ENCODE data around the gene TMEM255B.

The TMEM255B gene

DNA sequence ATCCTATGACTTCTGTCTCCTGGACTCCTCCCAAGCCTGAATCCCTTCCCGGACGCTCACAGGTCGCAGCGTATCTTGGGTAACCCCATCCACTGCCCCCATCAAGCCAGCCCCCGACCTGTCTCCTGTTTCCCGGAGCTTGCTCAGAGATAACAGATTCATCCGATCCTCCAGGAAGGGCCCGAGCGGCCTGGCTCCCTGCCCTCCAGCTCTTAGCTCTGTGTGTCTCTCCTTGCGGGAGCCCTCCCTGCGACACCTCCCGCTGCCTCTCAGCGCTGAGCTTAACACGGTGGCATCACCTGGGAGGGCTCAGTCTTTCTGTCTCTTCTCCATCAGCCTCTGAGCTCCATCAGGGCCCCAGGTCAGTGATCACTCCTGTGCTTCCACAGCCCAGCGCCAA lies 4.3 kb upstream of the TMEM255B start:
- no peak for TF ChIP-seq Cebpa-rat (IDR thresholded peaks at IDR 0.05)
- H3K27me3 ChIP-seq, result peaks cover 3 to 16% (median 7%) of the 10 kb centered on the region in 11 experiments
- peaks cover 0 to 22% (median 10%) of the 10 kb centered on the region in 11 experiments; a peak in 14 of 22 replicates for H3K9me3 ChIP-seq (replicated peaks in 1 of 11)
- no peak overlapping the region for H3K27ac ChIP-seq
- H3K36me3 ChIP-seq, result no peaks in the 10 kb centered on the region
- H3K9ac ChIP-seq, result no peak overlapping the region
- peak overlapping the region in 6 of 11 experiments; percentile 44 to 62 (median 53); a peak in 9 of 22 replicates for H3K4me2 ChIP-seq
- no peak overlapping the region for H3K4me3 ChIP-seq
- H3K4me1 ChIP-seq, result peaks cover 13 to 31% (median 26%) of the 10 kb centered on the region in 10 experiments
- H4K20me1 ChIP-seq, result peaks cover 0 to 9% (median 0%) of the 10 kb centered on the region in 11 experiments; a peak in 3 of 22 replicates

DNA sequence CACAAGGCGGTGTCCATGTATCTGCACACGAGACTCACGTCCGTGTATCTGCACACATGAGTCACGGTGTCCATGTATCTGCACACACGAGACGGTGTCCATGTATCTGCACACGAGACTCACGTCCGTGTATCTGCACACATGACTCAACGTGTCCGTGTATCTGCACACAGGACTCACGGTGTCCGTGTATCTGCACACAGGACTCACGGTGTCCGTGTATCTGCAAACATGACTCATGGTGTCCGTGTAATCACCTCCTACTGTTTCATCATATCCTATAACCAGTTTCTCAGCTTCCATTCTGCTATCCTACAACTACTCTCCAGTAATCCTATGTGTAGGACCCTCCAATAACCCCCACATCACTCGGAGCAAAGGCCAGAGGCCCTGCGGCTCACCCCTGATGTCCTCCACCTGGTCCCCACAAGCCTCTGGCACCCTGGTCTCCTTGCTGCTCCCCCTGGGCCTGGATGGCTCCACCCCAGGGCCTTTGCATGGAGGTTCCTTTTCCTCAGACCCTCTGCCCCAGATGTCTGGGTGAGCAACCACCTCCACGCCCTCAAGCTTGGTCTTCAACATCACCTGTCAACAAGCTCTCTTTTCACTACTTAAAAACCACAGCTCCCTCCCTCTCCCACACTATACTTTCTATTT lies 2.5 kb upstream of the TMEM255B start:
- peaks cover 0 to 9% (median 0%) of the 10 kb centered on the region in 11 experiments; a peak in 2 of 22 replicates for H4K20me1 ChIP-seq
- H3K4me3 ChIP-seq, result no peak overlapping the region
- peak overlapping the region in 6 of 11 experiments; percentile 2 to 40 (median 18); a peak in 2 of 22 replicates for H3K4me2 ChIP-seq
- H3K27ac ChIP-seq, result no peak overlapping the region
- H3K9me3 ChIP-seq (replicated peaks in 1 of 11), result peaks cover 0 to 10% (median 5%) of the 10 kb centered on the region in 11 experiments; a peak in 13 of 22 replicates
- no peak overlapping the region for H3K9ac ChIP-seq
- no peak for TF ChIP-seq Cebpa-rat (IDR thresholded peaks at IDR 0.05)
- peaks cover 18 to 36% (median 30%) of the 10 kb centered on the region in 10 experiments for H3K4me1 ChIP-seq
- H3K27me3 ChIP-seq, result peaks cover 21 to 35% (median 26%) of the 10 kb centered on the region in 11 experiments
- H3K36me3 ChIP-seq, result no peaks in the 10 kb centered on the region

DNA sequence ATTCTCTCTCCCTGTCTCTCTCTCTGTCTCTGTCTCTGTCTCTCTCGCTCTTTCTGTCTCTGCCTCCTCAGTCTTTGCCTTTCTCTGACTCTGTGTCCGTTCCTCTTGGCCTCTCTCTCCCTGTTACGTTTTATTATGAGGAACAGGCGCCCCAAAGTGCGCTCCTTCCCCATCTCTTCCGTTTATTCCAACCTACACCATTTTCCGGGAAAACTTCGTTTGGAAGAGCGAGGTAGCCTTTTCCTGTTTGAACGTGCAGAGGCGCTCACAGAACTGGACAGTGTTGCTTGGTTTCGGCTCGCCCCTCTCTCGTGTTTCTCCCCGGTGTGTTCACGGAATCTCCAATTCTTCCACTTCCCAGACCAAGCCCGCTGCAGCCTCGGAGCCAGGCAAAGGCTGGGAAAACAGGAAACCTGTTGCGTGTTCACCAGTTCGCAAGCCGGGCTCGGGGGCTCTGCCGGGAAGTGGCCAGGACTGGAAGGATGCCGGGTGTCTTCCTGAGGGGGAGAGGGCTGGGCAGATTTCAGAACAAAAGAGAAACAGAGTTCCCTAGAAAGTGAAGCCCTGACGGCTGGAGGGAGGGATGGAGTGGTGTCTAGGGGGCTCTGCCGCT lies 605 bp downstream of the TMEM255B start:
- no peak for TF ChIP-seq Cebpa-rat (IDR thresholded peaks at IDR 0.05)
- H3K36me3 ChIP-seq, result no peaks in the 10 kb centered on the region
- H3K4me3 ChIP-seq, result peak overlapping the region; percentile 55 to 76 (median 70)
- peak overlapping the region in 1 of 11 experiments; percentile 90; a peak in 3 of 22 replicates for H3K27ac ChIP-seq
- H3K9ac ChIP-seq, result peak overlapping the region; percentile 65 to 92 (median 81); a peak in 18 of 22 replicates
- H3K4me2 ChIP-seq, result peak overlapping the region; percentile 93 to 99 (median 96)
- peaks cover 28 to 52% (median 40%) of the 10 kb centered on the region in 11 experiments for H3K27me3 ChIP-seq
- peaks cover 0 to 7% (median 0%) of the 10 kb centered on the region in 11 experiments; a peak in 3 of 22 replicates for H4K20me1 ChIP-seq
- H3K9me3 ChIP-seq (replicated peaks in 1 of 11), result no peaks in the 10 kb centered on the region
- H3K4me1 ChIP-seq, result peaks cover 18 to 48% (median 35%) of the 10 kb centered on the region in 10 experiments

DNA sequence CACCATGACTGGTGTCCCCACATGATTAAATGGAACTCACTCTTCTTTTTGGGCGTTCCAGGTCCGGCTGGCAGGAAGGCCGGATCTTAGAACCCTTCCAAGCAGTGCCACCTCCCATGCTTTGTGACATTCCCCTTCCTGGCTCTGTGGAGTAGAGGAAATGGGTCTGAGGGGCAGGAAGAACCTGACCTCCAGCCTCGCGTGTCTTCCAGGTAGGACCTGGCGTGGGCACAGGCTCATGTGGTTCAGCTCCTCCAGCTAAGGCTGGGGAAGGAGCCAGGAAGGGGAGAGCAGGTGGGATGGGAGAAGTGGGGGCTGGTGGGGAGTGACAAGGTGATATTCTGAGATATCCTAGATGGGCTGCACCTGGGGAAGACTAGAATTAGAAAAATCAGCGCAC lies 2.1 kb downstream of the TMEM255B start:
- Histone ChIP-seq H3K36me3 (no peaks in the 10 kb centered on the region), H3K9ac (no peak overlapping the region), H3K4me2 (no peak overlapping the region), H3K27ac (no peak overlapping the region), H3K4me1 (peaks cover 18 to 53% (median 39%) of the 10 kb centered on the region in 10 experiments), H3K27me3 (peaks cover 28 to 52% (median 40%) of the 10 kb centered on the region in 11 experiments), H3K9me3 (replicated peaks in 1 of 11) (peaks cover 0 to 2% (median 0%) of the 10 kb centered on the region in 11 experiments; a peak in 2 of 22 replicates), H4K20me1 (peaks cover 0 to 7% (median 0%) of the 10 kb centered on the region in 11 experiments; a peak in 3 of 22 replicates), H3K4me3 (no peak overlapping the region)
- TF ChIP-seq Cebpa-rat (IDR thresholded peaks at IDR 0.05), result no peak

DNA sequence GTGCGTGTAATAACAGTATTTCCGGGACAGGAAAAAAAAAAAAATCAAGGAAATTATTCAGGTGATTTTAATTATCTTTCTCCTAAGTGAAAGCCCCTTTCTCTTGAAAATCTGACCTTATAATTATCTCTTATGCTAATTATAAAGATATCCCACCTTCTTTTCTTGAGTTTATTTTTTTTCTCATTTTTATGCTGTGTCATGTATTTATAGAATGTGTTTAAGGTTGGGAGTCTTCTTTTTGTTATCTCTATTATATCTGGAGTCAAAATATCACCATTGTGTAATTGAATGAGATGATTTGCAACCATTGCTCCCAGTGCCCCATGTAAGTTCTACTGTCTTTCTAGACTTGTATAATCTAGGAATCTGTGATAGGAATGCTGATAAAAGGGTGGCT lies 3.0 kb downstream of the TMEM255B start:
- Histone ChIP-seq H3K4me3 (no peak overlapping the region), H3K4me2 (no peak overlapping the region), H3K4me1 (peaks cover 18 to 62% (median 42%) of the 10 kb centered on the region in 10 experiments), H4K20me1 (peaks cover 0 to 7% (median 0%) of the 10 kb centered on the region in 11 experiments; a peak in 3 of 22 replicates), H3K9ac (no peak overlapping the region), H3K36me3 (no peaks in the 10 kb centered on the region), H3K27ac (no peak overlapping the region), H3K27me3 (peaks cover 28 to 52% (median 40%) of the 10 kb centered on the region in 11 experiments), H3K9me3 (replicated peaks in 1 of 11) (peaks cover 0 to 5% (median 0%) of the 10 kb centered on the region in 11 experiments; a peak in 2 of 22 replicates)
- TF ChIP-seq Cebpa-rat (IDR thresholded peaks at IDR 0.05), result no peak

DNA sequence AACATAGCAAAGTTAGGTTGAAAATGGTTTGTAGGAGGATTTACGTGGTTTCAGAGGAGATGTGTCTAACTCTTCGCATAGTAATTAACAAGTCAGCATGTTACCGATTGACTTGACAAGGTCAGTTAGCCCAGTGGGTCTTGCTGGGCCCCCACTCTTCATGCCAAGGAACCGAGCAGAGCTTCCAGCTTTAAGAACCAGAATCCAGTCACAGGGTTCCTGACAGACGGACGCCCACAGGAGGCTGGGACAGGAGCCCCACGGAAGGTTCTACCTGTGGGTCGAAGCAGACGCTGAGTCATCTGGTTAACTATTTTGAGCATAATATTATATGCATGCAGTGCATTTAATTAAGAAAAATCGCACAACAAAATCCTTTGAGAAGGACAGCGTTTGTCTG lies 3.5 kb downstream of the TMEM255B start:
- no peaks in the 10 kb centered on the region for H3K36me3 ChIP-seq
- no peak overlapping the region; a peak in 1 of 22 replicates for H3K4me2 ChIP-seq
- peaks cover 0 to 5% (median 0%) of the 10 kb centered on the region in 11 experiments; a peak in 2 of 22 replicates for H3K9me3 ChIP-seq (replicated peaks in 1 of 11)
- no peak overlapping the region for H3K4me3 ChIP-seq
- H3K27me3 ChIP-seq, result peaks cover 28 to 52% (median 40%) of the 10 kb centered on the region in 11 experiments
- no peak for TF ChIP-seq Cebpa-rat (IDR thresholded peaks at IDR 0.05)
- H3K9ac ChIP-seq, result no peak overlapping the region
- peaks cover 0 to 7% (median 0%) of the 10 kb centered on the region in 11 experiments; a peak in 3 of 22 replicates for H4K20me1 ChIP-seq
- H3K27ac ChIP-seq, result no peak overlapping the region
- H3K4me1 ChIP-seq, result peaks cover 15 to 67% (median 47%) of the 10 kb centered on the region in 10 experiments

DNA sequence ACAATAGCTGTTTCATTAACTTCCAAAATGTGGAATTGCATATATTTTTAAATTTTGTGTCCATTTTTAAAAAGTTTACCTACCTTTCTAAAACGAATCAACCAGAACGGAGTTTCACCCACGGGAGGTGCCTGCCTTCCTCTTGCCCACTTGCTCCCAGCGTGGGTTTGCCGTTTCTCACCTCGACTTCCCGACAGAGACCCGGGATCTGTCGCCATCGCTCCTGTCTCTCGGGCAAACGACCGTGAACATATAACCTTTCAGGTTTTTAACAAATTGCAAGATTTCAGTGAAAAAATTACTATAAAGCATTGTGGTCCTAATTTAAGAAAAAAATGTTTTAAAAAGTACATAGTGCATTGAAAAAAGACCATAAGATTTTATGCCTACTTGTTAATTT lies 4.2 kb downstream of the TMEM255B start:
- no peaks in the 10 kb centered on the region for H3K36me3 ChIP-seq
- H3K4me2 ChIP-seq, result peak overlapping the region in 1 of 11 experiments; percentile 24; a peak in 4 of 22 replicates
- peaks cover 0 to 6% (median 2%) of the 10 kb centered on the region in 11 experiments; a peak in 15 of 22 replicates for H3K9me3 ChIP-seq (replicated peaks in 1 of 11)
- peaks cover 8 to 70% (median 49%) of the 10 kb centered on the region in 10 experiments for H3K4me1 ChIP-seq
- H3K9ac ChIP-seq, result no peak overlapping the region
- peaks cover 28 to 49% (median 41%) of the 10 kb centered on the region in 11 experiments for H3K27me3 ChIP-seq
- TF ChIP-seq Cebpa-rat (IDR thresholded peaks at IDR 0.05), result no peak
- peaks cover 0 to 7% (median 0%) of the 10 kb centered on the region in 11 experiments; a peak in 3 of 22 replicates for H4K20me1 ChIP-seq
- no peak overlapping the region for H3K4me3 ChIP-seq
- no peak overlapping the region for H3K27ac ChIP-seq

DNA sequence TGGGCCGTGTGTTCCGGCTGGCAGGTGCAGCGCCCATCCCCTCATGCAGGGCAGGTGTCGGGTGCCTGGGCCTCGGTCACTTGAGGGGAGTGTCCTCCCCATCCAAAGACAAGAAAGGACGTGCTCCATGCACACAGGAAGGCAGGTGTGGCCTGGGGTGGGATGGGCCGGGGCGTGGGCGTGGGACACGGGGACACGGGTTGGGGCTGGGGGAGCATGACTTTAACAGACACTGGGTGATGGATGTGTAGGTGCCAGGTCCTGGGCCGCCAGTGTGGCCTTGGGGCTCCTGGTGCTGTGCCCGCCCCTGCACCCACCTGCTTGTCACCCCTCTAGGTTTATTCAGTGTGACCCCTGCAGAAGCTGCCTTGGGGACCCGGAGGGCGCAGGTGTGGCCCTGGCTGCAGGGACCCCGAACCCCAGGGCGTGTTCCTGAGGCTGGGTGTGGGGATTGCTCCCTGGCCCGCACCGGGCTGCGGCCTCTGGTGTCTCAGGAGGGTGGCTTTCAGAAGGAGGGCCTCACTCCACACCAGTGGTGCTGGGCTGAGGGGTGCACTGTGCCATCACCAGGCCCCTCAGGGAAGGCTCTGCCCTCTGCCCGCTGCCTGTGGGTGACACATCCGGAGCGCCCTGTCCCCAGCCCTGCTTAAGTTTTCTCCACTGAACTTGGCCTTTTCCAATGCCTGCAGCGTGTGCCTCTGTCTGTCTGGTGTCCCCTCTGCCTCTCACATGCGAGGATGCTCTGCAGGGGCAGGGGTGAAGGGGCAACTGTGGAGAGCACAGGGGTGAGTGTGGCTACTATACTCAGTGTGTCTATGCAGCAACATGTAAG lies 5.2 kb downstream of the TMEM255B start:
- peak overlapping the region in 5 of 11 experiments; percentile 22 to 89 (median 26); a peak in 6 of 22 replicates for H3K4me2 ChIP-seq
- no peak overlapping the region for H3K4me3 ChIP-seq

More for the DNA sequence above, 5.2 kb downstream of the TMEM255B start:
- H3K27ac ChIP-seq, result no peak overlapping the region
- H3K36me3 ChIP-seq, result no peaks in the 10 kb centered on the region
- no peak overlapping the region for H3K9ac ChIP-seq
- H3K27me3 ChIP-seq, result peaks cover 28 to 45% (median 37%) of the 10 kb centered on the region in 11 experiments
- H3K4me1 ChIP-seq, result peaks cover 6 to 71% (median 51%) of the 10 kb centered on the region in 10 experiments
- no peak for TF ChIP-seq Cebpa-rat (IDR thresholded peaks at IDR 0.05)
- H3K9me3 ChIP-seq (replicated peaks in 1 of 11), result peaks cover 0 to 15% (median 11%) of the 10 kb centered on the region in 11 experiments; a peak in 19 of 22 replicates
- peaks cover 0 to 7% (median 0%) of the 10 kb centered on the region in 11 experiments; a peak in 3 of 22 replicates for H4K20me1 ChIP-seq

Measured in BLaER1 treated with 17β-estradiol and CSF1 and Interleukin-3, amounts not matched to agents 10 nM and 100 nM (cell line).